Hematopoietic multipotent progenitor cell treated with erythropoietin and hydrocortisone succinate and interleukin-3 and kit ligand, for 8 days (in vitro differentiated cells): Measurements from ENCODE around the gene S100A13.
A peak's percentile ranks its signal among the peaks of the same experiment; 100 is the strongest.
"Not testable (repeated sequence)": the region's sequence is repeated elsewhere in the genome, so short reads cannot be mapped to it uniquely, and the experiment has no call there.

ENCODE experiments used
- DNase-seq: peaks from one replicate; pipeline ENCODE4 v3.0.0-alpha.2; 2015

S100A13 gene

DNA sequence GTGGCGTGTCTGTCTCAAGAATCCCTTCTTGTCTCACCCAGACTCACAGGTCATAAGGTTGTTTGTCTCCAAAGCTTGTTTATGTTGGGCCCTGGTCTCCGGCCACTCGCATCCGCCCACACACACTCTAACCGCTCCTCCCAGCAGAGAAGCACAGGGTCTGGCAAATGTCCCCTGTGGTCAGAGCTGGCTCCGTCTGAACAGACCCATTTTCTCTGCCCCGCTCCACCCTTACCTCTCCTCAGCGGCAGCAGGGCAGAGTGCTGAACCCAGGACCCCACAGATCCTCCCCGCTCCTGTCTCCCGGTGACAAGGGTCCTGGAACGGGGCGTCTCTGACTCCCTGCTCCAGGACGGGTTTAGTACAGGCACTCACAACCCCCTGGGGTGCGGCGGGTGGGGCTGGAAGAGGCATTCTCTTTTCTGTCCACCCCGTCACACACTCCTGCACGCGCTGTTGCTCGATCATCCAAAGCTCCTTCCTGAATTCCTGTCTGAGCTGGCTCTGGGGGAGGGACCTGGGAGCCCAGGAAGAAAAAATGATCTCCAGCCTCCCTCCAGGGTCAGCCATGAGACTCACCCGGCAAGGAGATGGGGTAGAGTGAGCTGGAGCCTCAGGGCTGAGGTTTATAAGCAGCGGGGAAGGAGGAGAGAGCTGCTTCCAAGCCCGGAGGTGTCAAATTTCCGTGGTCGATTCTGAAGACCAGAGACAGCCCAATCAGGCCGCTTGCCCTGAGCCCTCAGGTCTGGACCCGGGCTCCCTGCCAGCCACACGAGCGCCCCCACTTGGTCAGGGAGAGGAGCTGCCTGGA, at the start of gene S100A13:
S100A13 (minus strand) TSS at position 602 of the 811 bp plus-strand sequence. CDS start 1,033 bp downstream, outside the sequence.
- peak; percentile 49 for DNase-seq

DNA sequence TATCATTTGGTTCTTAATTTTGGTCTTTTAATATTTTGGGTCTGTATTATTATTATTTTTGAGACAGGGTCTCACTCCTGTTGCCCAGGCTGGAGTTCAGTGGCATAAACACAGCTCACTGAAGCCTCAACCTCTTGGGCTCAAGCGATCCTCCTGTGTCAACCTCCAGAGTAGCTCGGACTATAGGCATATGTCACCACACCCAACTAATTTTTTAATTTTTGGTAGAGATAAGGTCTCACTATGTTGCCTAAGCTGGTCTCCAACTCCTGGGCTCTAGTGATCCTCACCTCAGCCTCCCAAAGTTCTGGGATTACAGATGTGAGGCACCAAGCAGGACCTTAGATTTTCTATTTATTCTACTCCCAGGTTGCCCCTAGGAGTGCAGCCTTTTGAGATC, 46.2 kb upstream of the S100A13 start:
- peak; percentile 68 for DNase-seq

- DNase-seq: peak; percentile 68
Observed at GRCh38 chr1:153671628-153672353, 44.5 kb upstream of the S100A13 start.

- DNase-seq: peak; percentile 100
Observed at GRCh38 chr1:153670859-153671627, 43.7 kb upstream of the S100A13 start, which contains the start of gene ILF2. ILF2 (minus strand) TSS chr1:153670993; CDS start chr1:153670922, 71 bp downstream.

GRCh38 chr1:153670257-153670858, 43.1 kb upstream of the S100A13 start:
- no peak for DNase-seq

DNA sequence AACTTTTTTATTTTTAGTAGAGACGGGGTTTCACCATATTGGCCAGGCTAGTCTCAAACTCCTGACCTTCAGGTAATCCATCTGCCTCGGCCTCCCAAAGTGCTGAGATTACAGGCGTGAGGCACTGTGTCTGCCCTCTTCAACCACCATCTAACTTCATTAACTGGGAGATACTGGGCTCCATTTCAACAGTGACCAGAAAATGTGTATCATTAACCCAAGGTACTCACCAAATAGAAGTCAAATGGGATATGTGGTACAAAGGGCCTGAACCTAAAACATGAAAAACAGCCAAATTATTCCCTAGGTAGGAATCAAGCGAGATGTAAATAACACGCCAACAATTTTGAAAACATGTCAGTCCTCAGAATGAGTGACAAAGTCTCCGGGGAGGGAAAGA, 42.3 kb upstream of the S100A13 start:
- DNase-seq: no peak

- not testable (repeated sequence) for DNase-seq
Observed at GRCh38 chr1:153668672-153669071, 41.4 kb upstream of the S100A13 start.

GRCh38 chr1:153667439-153667838, 40.1 kb upstream of the S100A13 start:
- DNase-seq: no peak

GRCh38 chr1:153663211-153663610, 35.9 kb upstream of the S100A13 start:
- no peak for DNase-seq

DNA sequence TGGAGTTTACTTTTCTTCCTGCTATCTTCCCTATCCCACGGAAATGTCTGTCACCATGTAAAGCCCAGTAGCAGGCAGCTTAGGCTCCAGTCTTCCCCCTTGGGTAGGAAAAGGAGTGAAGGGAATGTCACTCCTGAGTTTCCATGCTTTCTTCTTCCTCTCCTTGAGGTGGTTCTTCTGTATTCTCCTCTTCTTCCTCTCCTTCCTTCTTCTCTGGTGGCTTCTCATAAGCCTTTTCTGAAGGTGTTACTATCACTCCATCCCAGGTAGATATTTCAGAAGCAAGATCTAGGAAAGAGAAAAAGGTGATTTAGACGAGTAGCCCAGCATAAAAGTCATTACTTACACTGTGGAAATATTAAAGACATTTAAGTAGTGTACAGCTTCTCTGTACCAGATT, 35.0 kb upstream of the S100A13 start:
- DNase-seq: no peak

DNA sequence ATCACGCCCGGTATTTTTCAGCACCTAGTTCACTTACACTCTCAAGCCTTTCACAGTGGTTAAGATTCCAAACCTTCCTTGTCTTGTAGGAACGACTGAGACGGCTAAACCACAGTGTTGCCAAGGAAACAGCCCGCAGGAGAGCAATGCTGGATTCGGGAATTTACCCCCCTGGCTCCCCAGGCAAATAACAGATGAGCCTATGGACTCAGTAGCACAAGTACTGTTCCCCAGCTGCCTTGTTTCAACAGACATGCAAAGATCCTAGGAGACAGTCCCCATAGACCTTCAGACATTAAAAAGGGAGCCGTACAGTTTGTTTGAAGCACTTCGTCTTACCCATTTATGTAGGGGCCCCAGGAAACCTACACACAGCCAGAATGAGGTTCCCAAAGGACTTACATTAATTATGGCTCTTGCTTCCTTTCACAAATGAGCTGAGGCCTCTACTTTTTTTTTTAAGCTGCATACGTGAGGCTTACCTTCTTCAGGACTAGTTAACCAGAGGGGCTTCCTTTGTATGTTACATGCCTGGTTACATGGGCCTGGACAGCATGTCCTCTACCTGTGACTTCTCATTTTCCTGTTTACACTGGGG, 33.9 kb upstream of the S100A13 start:
- DNase-seq: no peak

GRCh38 chr1:153659656-153660055, 32.4 kb upstream of the S100A13 start:
- DNase-seq: no peak

GRCh38 chr1:153659175-153659534, 31.9 kb upstream of the S100A13 start:
- no peak for DNase-seq

GRCh38 chr1:153658400-153659174, 31.3 kb upstream of the S100A13 start, which contains the start of gene SNAPIN:
SNAPIN (plus strand) TSS chr1:153658703; CDS start chr1:153658744, 41 bp downstream.
- peak; percentile 92 for DNase-seq

DNA sequence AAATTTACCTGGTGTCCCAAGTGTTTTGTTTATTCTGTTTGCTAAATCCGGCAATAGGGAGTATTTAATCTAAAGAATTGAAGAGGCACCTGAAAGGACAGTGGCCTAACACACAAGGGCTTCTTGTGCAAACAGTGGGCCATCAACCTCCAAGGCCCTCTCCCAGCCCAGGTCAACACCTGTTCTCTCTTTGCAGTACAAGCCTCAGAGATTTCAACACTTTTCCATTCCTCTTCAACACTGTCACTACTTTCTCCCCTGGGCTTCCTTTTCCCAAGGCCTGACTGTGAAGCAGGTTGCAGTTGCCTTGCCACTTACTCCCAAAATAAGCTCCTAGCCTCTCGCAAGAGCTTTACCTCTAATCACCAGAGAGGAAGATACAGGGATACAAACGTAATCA, 28.0 kb upstream of the S100A13 start:
- DNase-seq: no peak

- DNase-seq: no peak
Observed at GRCh38 chr1:153652805-153653500, 25.6 kb upstream of the S100A13 start.

DNA sequence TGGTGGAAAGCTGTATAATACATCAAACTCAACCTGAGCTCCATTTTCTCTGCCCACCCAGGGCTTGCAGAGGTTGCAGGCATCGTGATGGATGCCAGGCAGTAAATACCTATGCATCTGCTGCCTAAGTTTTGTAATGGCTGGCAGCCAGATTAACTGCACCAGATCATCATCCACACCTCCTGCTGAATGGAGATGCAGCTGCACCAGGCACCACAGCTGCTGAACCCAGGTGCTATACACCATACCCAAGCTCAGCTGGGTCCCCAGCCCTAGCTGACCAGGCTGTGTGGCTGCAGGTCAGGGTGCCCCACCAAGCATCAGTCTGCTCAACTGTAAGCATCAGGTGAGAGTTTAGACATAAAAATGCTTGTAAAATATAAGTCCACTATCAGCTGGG, 24.5 kb upstream of the S100A13 start:
- DNase-seq: no peak

- DNase-seq: peak; percentile 22
Observed at GRCh38 chr1:153649863-153650235, 22.5 kb upstream of the S100A13 start.

GRCh38 chr1:153649137-153649862, 22.0 kb upstream of the S100A13 start:
- peak; percentile 90 for DNase-seq

- DNase-seq: no peak
Observed at GRCh38 chr1:153648000-153648643, 20.8 kb upstream of the S100A13 start.
